Globus pallidus (tissue), 1 donor: ENCODE measurements around the gene ILF3.
"Not testable (repeated sequence)": the region's sequence is repeated elsewhere in the genome, so short reads cannot be mapped to it uniquely, and the experiment has no call there.

Experiments used
- DNase-seq: peaks from one replicate; pipeline ENCODE4 v3.0.0-alpha.2; 2015; ENCODE audit warnings: low spot score

Gene ILF3

DNA sequence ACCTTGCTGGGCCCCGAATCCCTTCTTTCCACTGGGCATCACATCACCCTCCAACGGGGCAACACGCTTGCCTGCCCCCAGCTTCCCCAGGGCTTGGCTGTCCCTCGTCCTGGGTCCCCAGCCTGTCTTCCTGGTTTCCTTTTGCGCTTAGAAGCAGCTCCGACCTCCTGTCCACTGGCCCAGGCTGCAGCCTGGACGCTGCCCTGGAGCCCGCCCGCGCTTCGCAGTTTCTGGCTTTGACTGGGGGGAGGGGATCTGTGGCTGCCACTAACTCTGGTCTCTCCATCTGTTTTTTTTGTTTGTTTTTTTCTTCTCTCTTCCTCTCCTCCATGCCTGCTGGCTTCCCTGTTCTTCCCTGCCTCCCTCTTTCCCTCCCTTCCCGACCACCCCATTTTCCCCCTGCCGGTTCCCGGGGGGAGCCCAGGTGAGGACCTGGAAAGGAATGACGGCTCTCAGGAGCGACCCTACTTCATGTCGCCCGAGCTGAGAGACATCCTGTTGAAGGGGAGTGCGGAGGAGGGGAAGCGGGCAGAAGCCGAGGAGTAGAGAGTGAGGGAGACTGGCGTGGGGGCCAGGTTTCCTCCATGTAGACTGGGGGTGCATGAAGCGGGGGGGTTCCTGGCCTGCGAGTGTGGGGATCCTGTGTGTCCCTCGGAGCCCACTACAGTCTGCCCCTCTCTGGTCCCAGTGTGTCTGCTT is 11.5 kb upstream of the ILF3 start:
- DNase-seq, result no peak

DNA sequence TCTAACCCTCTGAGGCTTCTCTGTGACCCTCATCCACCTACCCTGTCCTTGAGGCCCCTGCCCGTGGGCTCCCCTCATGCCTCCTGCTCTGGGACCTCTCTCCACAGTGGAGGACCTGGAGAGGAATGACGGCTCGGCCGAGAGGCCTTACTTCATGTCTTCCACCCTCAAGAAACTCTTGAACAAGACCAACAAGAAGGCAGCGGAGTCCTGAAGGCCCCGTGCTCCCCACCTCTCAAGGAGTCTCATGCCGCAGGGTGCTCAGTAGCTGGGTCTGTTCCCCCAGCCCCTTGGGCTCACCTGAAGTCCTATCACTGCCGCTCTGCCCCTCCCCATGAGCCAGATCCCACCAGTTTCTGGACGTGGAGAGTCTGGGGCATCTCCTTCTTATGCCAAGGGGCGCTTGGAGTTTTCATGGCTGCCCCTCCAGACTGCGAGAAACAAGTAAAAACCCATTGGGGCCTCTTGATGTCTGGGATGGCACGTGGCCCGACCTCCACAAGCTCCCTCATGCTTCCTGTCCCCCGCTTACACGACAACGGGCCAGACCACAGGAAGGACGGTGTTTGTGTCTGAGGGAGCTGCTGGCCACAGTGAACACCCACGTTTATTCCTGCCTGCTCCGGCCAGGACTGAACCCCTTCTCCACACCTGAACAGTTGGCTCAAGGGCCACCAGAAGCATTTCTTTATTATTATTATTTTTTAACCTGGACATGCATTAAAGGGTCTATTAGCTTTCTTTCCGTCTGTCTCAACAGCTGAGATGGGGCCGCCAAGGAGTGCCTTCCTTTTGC is 10.8 kb upstream of the ILF3 start:
- no peak for DNase-seq

DNA sequence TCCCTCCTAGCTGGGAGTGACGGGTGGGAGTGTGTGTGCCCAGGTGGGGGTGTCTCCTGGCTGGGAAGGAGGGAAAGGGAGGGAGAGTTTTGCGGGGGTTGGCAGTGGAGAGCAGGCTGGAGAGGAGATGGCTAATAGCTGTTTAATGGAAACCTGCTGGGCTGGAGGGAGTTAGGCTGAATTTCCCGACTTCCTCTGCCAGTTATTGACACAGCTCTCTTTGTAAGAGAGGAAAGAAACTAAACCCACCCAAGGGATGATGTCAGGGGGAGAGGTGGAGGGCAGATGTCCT is 10.2 kb upstream of the ILF3 start:
- DNase-seq, result no peak

DNA sequence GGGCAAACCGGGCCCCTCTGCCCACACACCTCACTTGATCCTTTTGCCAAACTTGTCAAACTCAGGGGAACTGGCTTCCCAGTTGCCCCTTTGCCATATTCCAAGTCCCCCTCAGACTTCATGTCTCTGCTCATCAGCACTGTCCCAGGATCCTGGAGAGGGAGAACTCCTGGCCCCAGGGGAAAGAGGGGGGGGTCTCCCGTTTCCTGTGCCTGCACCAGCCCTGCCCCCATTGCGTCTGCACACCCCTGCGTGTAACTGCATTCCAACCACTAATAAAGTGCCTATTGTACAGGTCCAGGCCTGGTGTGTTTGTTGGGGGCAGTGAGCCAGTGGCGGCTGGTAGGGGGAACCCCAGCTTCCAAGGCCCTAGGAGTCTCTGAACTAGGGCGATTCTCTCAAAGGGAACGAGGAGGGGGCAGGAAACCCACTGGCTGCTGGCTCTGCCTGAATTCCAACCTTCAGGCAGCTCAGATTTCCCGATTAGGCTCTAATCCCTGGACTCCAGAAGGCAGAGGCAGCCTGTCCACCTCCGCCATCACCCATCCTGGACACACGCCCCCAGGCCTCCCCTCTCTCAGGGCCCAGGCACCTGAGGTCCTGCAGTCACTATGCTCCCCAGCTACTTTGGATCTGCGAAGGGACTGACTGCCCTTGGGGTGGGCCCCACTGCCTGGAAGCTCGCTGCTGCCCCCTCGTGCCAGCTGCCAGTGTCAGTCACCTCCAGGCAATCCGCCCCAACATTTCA is 9.7 kb upstream of the ILF3 start:
- peak; percentile 82 for DNase-seq

DNA sequence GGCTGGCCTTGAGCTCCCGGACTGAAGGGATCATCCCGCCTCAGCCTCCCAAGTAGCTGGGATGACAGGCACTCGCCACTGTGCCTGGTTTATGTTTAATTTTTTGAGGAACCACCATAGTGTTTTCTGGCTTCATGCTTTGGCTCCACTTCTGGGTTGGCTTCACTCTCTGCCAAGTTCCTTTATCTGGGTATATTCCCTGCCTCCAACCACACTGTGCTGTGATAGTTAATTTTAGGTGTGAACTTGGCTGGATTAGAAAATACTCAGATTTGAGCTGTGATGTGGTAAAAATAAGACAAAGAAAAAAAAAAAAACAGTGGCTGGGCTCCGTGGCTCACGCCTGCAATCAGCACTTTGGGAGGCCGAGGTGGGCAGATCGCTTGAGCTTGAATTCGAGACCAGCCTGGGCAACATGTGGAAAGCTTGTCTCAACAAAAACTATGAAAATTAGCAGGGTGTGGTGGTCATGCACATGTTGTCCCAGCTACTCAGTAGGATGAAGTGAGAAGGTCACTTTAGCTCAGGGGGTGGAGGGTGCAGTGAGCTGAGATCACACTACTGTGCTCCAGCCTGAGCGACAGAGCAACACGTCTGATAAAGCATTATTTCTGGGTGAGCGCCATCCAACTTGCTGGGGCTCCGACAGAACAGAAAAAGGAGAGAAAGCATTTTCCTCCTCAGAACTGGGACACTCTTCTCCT is 7.5 kb upstream of the ILF3 start:
- DNase-seq, result no peak

DNA sequence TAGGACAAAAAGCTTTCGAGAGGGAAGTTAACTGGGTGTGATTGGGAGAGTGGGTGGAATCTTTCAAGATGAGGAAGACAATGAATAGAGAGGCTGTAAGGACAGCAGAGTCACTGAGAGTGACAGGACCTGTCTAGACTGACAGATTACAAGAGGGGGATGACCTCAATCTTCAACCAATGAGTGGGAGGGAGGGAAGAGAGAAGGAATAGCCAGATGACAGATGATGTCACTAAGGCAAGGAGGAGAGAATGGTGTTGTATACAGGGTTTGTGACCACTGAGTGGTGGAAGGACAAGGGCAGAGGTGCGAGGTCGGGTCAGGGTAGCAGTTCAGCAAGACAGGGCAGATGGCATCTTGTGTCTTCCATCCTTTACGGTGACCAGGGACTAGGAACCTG is 5.8 kb upstream of the ILF3 start:
- no peak for DNase-seq

DNA sequence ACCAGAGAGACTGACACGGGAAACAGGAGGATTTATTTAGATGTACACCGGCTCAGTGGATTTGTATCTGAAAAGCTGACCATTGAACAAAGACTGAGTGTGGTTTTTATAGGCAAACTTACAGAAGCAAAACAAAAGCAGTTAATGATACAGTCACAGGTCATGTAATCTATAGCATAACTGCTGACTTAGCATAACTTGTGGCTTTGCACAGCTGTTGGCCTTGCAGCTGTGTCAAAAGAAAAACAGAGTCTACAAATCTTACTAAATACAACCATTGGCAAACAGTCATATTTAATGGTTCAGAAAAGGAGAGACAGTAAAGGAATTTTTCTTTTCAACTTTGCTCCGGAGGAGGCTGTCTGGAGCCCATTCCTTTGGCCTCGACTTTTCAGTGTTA is 2.3 kb upstream of the ILF3 start:
- DNase-seq, result no peak

DNA sequence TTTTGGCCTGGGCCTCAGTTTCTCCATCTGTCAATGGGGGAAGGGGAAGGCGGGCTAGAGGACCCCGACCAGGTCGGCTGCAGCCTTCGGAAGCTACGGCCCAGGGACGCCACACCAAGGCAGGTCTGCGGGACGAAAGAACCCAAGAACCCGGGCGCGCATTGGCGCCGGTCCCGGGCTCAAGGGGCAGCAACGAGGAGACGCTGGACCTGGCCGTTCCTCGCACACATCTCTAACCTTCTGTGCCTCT is 739 bp upstream of the ILF3 start:
- DNase-seq, result no peak

DNA sequence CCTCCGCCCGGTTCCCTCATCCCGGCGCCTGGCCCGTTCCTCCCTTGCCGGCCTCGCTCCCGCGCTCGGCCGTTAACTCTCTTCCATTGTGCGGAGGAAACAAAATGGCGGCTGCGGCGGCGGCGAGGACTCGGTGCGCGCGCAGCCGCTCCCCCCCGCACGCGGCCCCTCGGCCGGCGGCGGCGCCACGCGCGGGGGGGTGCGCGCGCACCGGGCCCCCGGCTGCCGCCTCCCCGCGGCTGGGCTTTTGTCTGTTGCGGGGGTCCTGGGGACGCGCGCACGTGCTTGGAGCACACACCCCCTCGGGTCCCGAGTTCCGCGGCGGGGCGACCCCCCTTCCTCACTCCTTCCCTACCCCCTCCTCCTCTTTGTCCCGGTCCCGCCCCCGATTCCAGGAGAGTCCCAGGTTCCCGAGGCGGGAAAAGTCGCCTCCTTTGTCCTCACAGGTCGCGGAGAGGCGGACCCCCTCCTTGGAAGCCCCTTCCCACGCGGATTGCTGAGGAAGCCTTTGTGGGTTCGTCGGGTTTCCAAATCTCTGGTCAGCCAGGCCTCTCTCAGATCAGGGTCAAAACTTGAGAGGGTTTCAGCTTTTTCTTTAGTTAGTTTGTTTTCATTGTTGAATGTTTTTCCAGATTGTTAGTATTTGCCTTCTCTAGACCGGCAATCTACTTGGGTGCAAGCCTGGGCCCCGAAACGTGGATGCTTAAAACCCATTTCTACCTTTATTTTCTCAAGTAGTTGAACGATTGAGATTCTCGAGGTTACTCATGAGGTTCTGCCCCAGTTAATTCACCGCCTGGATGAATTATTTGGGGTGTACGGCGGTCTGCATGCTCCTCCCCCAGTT is 687 bp downstream of the ILF3 start:
- peak; percentile 29 for DNase-seq

DNA sequence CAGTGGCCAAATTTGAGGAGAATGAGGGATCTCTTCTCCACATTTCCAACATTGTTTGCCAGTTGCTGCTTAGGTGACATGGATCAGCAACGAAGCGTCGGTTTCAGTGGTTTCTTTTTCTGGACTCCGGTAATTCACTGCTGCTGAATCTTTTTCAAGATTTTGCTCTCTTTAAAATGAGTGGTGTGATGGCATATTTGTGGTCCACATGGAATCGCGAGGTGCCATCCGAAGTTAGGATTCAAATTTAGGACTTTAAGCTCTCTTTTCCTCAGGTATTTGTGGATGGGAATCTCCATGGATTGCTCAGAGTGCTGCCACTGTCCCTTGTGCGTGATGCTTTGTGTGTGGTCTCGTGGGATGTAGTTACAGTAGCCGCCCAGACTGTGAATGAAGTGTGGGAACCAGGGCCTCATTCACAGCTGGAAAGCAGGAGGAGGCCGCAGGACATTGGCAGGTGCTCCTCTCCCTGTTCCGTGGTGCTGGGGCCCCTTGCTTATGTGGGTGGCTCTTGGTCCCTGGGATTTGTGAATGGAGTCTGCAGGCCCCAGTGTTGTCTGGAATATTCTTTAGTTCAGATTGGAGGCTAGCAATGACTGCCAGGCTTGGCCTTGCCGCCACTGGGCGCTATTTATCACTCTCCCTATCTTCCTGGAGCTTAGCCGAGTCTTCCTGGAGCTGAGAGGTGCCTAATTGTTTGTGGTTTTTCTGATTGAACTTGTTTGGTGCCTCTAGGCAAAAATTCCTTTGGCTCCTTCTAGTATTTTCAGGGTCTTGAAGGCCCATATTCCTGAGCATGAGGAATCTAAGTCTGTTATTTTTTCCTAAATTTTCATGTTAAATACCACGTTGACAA is 1.5 kb downstream of the ILF3 start:
- peak; percentile 16 for DNase-seq

DNA sequence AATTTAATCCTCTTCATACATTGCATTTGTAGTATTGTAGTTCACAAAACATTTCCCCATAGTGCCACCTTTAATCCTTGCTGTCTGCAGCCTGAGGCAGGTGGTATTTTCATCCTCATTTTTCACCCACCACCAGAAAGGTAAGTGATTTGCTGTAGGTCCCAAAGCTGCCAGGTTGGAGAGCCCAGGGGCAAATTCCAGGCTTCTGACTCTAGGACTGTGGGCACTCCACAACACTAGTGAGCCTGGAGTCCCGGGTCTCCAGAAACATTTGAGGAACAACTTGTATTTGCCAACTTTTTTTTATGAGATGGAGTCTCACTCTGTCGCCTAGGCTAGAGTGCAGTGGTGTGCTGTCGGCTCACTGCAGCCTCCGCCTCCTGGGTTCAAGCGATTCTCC is 6.2 kb downstream of the ILF3 start:
- no peak for DNase-seq

DNA sequence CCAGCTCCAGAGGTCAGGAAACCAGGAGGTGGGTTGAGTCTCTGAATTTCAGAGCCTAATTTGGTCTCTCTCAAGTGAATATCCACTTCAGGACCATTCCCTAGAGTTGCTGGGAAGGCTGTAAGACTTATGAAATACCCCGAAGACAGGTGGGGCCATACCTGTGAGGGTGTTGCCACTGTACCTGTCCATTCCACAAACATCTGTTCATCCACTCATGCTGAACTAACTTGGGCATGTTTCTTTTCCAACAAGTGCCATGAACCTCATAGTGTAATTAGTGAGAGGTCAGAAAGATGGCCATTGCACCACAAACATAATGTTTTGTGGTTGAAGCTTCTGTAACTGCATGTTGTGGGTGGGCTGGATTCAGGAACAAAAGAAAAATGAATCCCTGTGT is 7.8 kb downstream of the ILF3 start:
- no peak for DNase-seq

DNA sequence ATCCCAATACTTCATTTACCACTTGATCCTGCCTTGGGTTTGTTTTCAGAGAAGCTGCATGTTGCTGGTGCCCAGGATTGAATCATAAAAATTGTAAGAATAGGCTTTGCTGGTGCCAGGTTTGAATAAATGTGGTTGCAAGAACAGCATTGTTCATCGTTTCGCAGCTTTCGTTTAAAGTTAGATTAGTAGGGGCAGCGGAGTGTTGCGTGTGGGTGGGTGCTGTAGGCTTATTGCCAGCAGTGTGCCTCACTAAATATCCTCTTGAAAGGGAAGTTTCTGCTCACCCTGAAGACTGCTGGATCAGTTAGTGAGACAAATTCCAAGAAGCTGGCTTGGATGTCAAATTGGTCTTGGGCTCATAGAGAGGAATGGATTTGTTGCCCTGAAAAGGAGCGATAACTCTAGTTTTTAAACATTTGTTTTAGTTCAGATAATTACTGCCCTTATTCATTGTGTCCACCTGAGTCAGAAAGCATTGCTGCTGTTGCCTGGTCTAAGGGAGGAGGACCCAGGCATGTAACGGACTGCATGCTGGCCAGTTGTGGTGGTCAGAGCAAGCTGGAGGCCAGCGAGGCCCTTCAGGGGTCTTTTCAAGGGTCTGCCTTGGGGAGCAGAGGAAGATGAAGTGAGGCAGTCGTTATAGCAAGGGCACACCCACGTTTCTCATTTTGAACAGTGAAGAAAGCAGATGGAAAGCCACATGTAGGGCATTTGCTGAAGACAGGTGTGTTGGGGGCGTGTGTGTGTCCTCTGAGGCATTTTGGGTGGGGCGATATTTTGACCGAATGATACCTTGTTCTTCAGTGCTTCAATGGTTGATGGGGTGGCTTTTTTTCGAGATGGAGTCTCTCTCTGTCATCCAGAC is 8.5 kb downstream of the ILF3 start:
- no peak for DNase-seq

DNA sequence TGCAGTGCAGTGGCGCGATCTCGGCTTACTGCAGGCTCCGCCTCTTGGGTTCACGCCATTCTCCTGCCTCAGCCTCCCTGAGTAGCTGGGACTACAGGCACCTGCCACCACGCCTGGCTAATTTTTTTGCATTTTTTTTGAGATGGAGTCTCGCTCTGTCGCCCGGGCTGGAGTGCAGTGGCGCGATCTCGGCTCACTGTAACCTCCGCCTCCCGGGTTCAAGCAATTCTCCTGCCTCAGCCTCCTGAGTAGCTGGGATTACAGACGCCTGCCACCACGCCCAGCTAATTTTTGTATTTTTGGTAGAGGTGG is 9.1 kb downstream of the ILF3 start:
- DNase-seq, result not testable (repeated sequence)

DNA sequence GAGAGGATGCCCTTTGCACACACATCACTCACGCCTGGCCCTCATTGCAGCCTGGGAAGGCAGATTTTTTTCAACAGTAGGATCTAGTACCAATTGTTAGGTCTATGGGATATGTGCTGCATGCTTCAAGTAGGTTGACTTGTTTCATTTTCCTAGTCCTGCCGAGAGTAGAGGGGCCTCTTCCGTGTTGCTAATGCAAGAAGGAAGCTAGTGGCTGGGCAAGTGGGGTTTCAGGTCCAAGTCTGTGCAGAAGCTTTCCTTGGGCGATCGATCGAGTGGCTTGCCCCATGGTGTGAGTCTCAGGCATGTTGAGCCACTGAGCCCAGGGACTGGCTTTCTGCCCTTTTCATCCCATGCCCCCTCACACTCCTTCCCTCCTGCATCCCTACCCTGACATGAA is 13.7 kb downstream of the ILF3 start:
- no peak for DNase-seq

DNA sequence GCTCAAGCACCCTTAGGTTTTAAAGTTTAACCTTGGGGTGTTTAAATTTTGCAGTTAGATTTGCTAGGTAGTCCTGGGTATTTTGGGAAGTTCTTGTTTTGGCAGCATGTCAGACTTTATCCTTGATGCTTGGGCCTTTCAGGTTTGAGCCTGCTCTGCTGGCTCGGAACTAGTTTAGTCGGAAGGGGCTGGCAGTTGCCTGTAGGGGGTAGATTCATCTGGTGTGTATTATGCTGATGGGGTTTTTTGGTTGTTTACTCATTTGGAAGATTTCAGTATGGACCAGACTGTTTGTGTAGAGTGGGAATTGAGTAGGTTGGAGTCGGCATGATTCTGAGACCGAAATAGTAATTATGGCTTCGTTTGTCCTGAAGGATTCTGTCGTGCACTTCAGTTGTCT is 15.1 kb downstream of the ILF3 start:
- no peak for DNase-seq

DNA sequence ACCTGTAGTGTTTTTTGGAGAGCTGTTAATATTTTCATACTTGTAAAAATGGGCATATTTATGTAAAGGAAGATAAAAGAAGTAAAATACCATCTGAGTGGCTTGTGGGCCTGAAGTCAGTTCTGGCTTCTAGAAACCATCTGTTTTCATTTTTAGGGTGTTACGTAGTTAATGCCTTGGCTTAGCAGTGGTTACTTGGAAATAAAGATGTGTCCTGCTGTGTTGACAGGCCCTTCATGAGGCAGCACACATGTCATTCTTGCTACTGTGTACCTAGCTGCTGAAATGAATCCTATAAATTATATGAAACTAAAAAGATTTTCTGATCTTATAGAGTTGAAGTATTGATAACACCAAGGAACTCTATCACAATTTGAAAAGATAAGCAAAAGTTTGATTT is 16.0 kb downstream of the ILF3 start:
- DNase-seq, result no peak

DNA sequence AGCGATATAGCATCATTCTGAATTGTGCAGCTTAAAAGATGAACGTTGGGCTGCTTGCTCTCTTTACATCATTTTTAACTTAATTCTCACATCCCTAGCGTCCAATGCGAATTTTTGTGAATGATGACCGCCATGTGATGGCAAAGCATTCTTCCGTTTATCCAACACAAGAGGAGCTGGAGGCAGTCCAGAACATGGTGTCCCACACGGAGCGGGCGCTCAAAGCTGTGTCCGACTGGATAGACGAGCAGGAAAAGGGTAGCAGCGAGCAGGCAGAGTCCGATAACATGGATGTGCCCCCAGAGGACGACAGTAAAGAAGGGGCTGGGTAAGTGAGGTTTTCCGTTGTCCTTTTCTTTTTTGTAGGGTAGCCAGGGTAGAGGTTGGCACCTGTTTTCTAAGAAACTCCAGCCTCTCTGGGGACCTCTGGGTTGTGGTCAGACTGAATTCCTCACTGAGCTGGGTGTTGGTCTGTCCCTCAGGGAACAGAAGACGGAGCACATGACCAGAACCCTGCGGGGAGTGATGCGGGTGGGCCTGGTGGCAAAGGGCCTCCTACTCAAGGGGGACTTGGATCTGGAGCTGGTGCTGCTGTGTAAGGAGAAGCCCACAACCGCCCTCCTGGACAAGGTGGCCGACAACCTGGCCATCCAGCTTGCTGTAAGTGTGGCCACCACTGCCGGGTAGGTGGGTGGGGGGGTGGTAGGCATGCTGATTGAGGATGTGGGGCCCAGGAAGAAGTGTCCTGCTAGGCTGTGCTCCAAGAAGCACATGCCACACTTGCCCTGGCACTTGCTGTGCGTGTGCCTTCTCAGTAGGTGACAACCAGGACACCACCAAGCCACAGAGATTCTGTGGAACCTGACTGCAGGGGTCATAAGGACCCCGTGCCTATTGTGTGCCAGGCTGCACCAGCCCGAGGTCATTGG is 17.0 kb downstream of the ILF3 start:
- no peak for DNase-seq

DNA sequence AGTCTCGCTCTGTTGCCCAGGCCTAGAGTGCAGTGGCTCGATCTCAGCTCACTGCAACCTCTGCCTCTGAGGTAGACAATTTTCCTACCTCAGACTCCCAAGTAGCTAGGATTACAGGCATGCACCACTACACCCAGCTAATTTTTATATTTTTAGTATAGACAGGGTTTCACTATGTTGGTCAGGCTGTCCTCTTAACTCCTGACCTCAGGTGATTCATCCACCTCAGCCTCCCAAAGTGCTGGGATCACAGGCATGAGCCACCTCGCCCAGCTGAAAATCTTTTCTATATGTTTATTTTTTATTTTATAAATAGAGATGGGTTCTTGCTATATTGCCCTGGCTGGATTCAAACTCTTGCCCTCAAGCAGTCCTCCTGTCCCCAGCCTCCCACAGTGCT is 17.8 kb downstream of the ILF3 start:
- DNase-seq, result not testable (repeated sequence)
